ENCODE measurements around the gene LGALS9.

Gene LGALS9

GRCh38 chr17:27603421-27603770 lies 27.6 kb upstream of the LGALS9 start:
- no peak for DNase-seq (ENCODE audit: low read depth)

GRCh38 chr17:27603880-27604794 lies 26.9 kb upstream of the LGALS9 start:
- DNase-seq (ENCODE audit: low read depth) = no peak

GRCh38 chr17:27605409-27605808 lies 25.6 kb upstream of the LGALS9 start:
- DNase-seq (ENCODE audit: low read depth) = no peak

GRCh38 chr17:27607521-27608091 lies 23.4 kb upstream of the LGALS9 start:
- no peak for DNase-seq (ENCODE audit: low read depth)

GRCh38 chr17:27608328-27609230 lies 22.4 kb upstream of the LGALS9 start:
- no peak for DNase-seq (ENCODE audit: low read depth)

- DNase-seq (ENCODE audit: low read depth) = peak; percentile 24
These were observed 21.2 kb upstream of the LGALS9 start for GRCh38 chr17:27609611-27610303.

- DNase-seq (ENCODE audit: low read depth) = no peak
These were observed 20.7 kb upstream of the LGALS9 start for GRCh38 chr17:27610304-27610677.

GRCh38 chr17:27612160-27612770 lies 18.7 kb upstream of the LGALS9 start:
- DNase-seq (ENCODE audit: low read depth) = no peak

- DNase-seq (ENCODE audit: low read depth) = no peak
These were observed 17.6 kb upstream of the LGALS9 start for GRCh38 chr17:27613433-27613832.

- DNase-seq (ENCODE audit: low read depth) = no peak
These were observed 15.9 kb upstream of the LGALS9 start for GRCh38 chr17:27615121-27615520.

GRCh38 chr17:27616414-27616813 lies 14.6 kb upstream of the LGALS9 start:
- no peak for DNase-seq (ENCODE audit: low read depth)

GRCh38 chr17:27618417-27618816 lies 12.6 kb upstream of the LGALS9 start:
- DNase-seq (ENCODE audit: low read depth) = no peak

- DNase-seq (ENCODE audit: low read depth) = no peak
These were observed 10.3 kb upstream of the LGALS9 start for GRCh38 chr17:27620721-27621120.

- no peak for DNase-seq (ENCODE audit: low read depth)
These were observed 9.5 kb upstream of the LGALS9 start for GRCh38 chr17:27621536-27621935.

- DNase-seq (ENCODE audit: low read depth) = no peak
These were observed 8.9 kb upstream of the LGALS9 start for GRCh38 chr17:27621942-27622559.

GRCh38 chr17:27622986-27623385 lies 8.0 kb upstream of the LGALS9 start:
- DNase-seq (ENCODE audit: low read depth) = no peak

GRCh38 chr17:27623614-27624013 lies 7.4 kb upstream of the LGALS9 start:
- no peak for DNase-seq (ENCODE audit: low read depth)

- no peak for DNase-seq (ENCODE audit: low read depth)
These were observed 6.4 kb upstream of the LGALS9 start for GRCh38 chr17:27624539-27624938.

GRCh38 chr17:27625856-27626255 lies 5.1 kb upstream of the LGALS9 start:
- DNase-seq (ENCODE audit: low read depth) = no peak

GRCh38 chr17:27627514-27627913 lies 3.5 kb upstream of the LGALS9 start:
- no peak for DNase-seq (ENCODE audit: low read depth)

- DNase-seq (ENCODE audit: low read depth) = no peak
These were observed 2.6 kb upstream of the LGALS9 start for GRCh38 chr17:27628376-27628775.
